ENCODE measurements around the gene HK1.

Gene HK1

DNA sequence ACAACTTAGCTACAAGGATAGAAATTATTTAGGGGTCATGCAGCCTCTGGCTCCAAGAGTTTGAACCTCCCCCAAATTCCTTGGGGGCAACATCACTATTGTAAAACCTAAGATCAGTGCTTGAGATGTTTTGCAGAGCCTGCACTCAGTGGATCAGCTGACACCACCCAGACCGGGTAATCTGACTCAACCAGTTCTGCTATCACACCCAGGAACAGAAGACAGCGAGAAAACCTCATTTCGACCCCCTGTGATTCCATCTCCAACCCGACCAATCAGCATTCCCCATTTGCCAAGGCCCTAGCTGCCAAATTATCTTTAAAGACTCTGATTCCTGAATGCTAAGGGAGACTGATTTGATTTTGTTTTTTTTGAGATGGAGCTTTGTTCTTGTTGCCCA is 133.2 kb downstream of the HK1 start:
- Histone ChIP-seq H3K27ac (ENCODE audit: insufficient read depth in 1 of 2, low read depth in 1 of 2, low read length in 2 of 2, poor library complexity in 1 of 2, severe bottlenecking in 2 of 2) (no peak overlapping the region), H3K36me3 (ENCODE audit: control insufficient read depth in 4 of 4, insufficient read depth in 4 of 4, low read length in 3 of 4) (no peaks in the 10 kb centered on the region), H3K27me3 (replicated peaks in 2 of 5; ENCODE audit: control insufficient read depth in 4 of 5, insufficient read depth in 5 of 5, low read length in 4 of 5) (no peaks in the 10 kb centered on the region), H3K4me1 (ENCODE audit: control extremely low read depth in 1 of 4, control insufficient read depth in 4 of 4, insufficient read depth in 4 of 4, low read length in 3 of 4) (peaks cover 0 to 20% (median 13%) of the 10 kb centered on the region in 4 experiments), H3K4me3 (ENCODE audit: control insufficient read depth in 1 of 7, extremely low read depth in 1 of 7, insufficient read depth in 4 of 7, low read depth in 2 of 7, low read length in 6 of 7) (no peak overlapping the region), H3K9me3 (ENCODE audit: control extremely low read depth in 1 of 5, control insufficient read depth in 4 of 5, insufficient read depth in 2 of 5, low read depth in 1 of 5, low read length in 4 of 5) (no peaks in the 10 kb centered on the region)
- no peak for DNase-seq
- 89% methylated on average over 3 of the region's 4 CpGs for WGBS (ENCODE audit: insufficient coverage)
- ChIA-PET CTCF (interaction anchor here (0.7 to 2.0 kb wide), 7 partner anchors 8 to 104 kb away, joined by 3 to 14 read pairs (median 3); no protein-coding TSS in a partner anchor), POLR2A (no interaction called here)

- CTCF ChIA-PET = interaction anchor here (0.6 to 3.2 kb wide), 7 partner anchors 7 to 176 kb away, joined by 3 to 17 read pairs (median 5); no protein-coding TSS in a partner anchor
- H3K27ac ChIP-seq (ENCODE audit: insufficient read depth in 1 of 2, low read depth in 1 of 2, low read length in 2 of 2, poor library complexity in 1 of 2, severe bottlenecking in 2 of 2) = no peak overlapping the region
- no peaks in the 10 kb centered on the region for H3K27me3 ChIP-seq (replicated peaks in 2 of 5; ENCODE audit: control insufficient read depth in 4 of 5, insufficient read depth in 5 of 5, low read length in 4 of 5)
- H3K9me3 ChIP-seq (ENCODE audit: control extremely low read depth in 1 of 5, control insufficient read depth in 4 of 5, insufficient read depth in 2 of 5, low read depth in 1 of 5, low read length in 4 of 5) = no peaks in the 10 kb centered on the region
- peaks cover 0 to 20% (median 13%) of the 10 kb centered on the region in 4 experiments for H3K4me1 ChIP-seq (ENCODE audit: control extremely low read depth in 1 of 4, control insufficient read depth in 4 of 4, insufficient read depth in 4 of 4, low read length in 3 of 4)
- POLR2A ChIA-PET = no interaction called here
- WGBS (ENCODE audit: insufficient coverage) = 54% methylated on average over 2 of the region's 3 CpGs
- H3K36me3 ChIP-seq (ENCODE audit: control insufficient read depth in 4 of 4, insufficient read depth in 4 of 4, low read length in 3 of 4) = no peaks in the 10 kb centered on the region
- H3K4me3 ChIP-seq (ENCODE audit: control insufficient read depth in 1 of 7, extremely low read depth in 1 of 7, insufficient read depth in 4 of 7, low read depth in 2 of 7, low read length in 6 of 7) = no peak overlapping the region
- no peak for DNase-seq
Observed at GRCh38 chr10:69412232-69412790, 134.0 kb downstream of the HK1 start.

GRCh38 chr10:69413221-69413865 is 135.0 kb downstream of the HK1 start:
- Histone ChIP-seq H3K27me3 (replicated peaks in 2 of 5; ENCODE audit: control insufficient read depth in 4 of 5, insufficient read depth in 5 of 5, low read length in 4 of 5) (no peaks in the 10 kb centered on the region), H3K4me3 (ENCODE audit: control insufficient read depth in 1 of 7, extremely low read depth in 1 of 7, insufficient read depth in 4 of 7, low read depth in 2 of 7, low read length in 6 of 7) (peak overlapping the region in 1 of 7 experiments; percentile 4), H3K36me3 (ENCODE audit: control insufficient read depth in 4 of 4, insufficient read depth in 4 of 4, low read length in 3 of 4) (no peaks in the 10 kb centered on the region), H3K9me3 (ENCODE audit: control extremely low read depth in 1 of 5, control insufficient read depth in 4 of 5, insufficient read depth in 2 of 5, low read depth in 1 of 5, low read length in 4 of 5) (no peaks in the 10 kb centered on the region), H3K27ac (ENCODE audit: insufficient read depth in 1 of 2, low read depth in 1 of 2, low read length in 2 of 2, poor library complexity in 1 of 2, severe bottlenecking in 2 of 2) (no peak overlapping the region), H3K4me1 (ENCODE audit: control extremely low read depth in 1 of 4, control insufficient read depth in 4 of 4, insufficient read depth in 4 of 4, low read length in 3 of 4) (peaks cover 0 to 13% (median 7%) of the 10 kb centered on the region in 4 experiments)
- DNase-seq = peak; percentile 44 to 54 (median 48)
- 0% methylated on average over 7 of the region's 13 CpGs for WGBS (ENCODE audit: insufficient coverage)
- POLR2A ChIA-PET = no interaction called here
- CTCF ChIA-PET = interaction anchor here (1.0 to 3.2 kb wide), 4 partner anchors 9 to 224 kb away, joined by 3 to 17 read pairs (median 4); no protein-coding TSS in a partner anchor

DNA sequence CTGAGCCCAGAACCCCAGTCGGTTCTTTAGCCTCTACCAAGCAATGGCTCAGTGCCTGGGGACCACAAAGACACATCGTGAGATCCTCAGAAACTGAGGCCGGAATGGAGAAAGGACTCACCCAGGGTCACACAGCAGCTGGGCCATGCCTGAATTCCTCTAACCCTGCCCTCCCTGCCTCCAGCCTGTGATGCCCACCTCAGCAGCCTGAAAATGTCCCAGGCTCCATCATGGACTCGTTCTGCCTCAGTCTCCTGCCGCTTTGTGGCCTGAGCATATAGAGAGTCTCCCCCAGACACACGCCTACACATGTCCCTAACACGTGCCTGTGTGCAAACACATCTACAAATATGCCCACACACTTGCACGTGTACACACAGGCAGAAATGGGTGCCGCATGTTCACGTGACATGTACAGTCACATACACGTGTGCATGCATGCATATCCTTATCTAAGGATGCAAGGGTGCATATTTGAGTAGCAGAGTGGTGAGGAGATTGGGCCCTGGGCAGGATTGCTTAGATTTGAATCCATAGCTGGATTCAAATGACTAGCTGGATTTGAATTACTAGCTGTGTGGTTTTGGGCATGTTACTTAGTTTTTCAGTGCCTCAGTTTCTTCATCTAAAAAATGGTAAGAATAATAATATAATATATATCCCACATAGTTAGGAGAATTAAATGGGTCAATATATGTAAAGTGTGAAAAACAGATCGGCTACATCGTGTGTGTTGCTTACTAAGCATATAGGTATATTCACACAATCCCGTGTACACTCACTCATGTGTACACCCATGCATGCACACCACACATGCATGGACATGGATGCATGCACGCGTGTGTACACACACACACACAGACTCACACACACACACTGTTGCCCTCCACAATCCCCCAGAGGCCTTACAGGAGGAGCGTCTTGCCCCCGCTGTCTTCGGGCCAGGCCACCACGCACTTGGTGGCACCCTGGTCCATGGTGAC is 136.0 kb downstream of the HK1 start:
- CTCF ChIA-PET = interaction anchor here (1.0 to 3.2 kb wide), 6 partner anchors 84 to 223 kb away, joined by 3 to 17 read pairs (median 4); no protein-coding TSS in a partner anchor
- H3K27ac ChIP-seq (ENCODE audit: insufficient read depth in 1 of 2, low read depth in 1 of 2, low read length in 2 of 2, poor library complexity in 1 of 2, severe bottlenecking in 2 of 2) = no peak overlapping the region
- no peaks in the 10 kb centered on the region for H3K36me3 ChIP-seq (ENCODE audit: control insufficient read depth in 4 of 4, insufficient read depth in 4 of 4, low read length in 3 of 4)
- no peaks in the 10 kb centered on the region for H3K27me3 ChIP-seq (replicated peaks in 2 of 5; ENCODE audit: control insufficient read depth in 4 of 5, insufficient read depth in 5 of 5, low read length in 4 of 5)
- POLR2A ChIA-PET = no interaction called here
- no peaks in the 10 kb centered on the region for H3K9me3 ChIP-seq (ENCODE audit: control extremely low read depth in 1 of 5, control insufficient read depth in 4 of 5, insufficient read depth in 2 of 5, low read depth in 1 of 5, low read length in 4 of 5)
- DNase-seq = no peak
- WGBS (ENCODE audit: insufficient coverage) = 96% methylated on average over 17 of the region's 20 CpGs
- H3K4me1 ChIP-seq (ENCODE audit: control extremely low read depth in 1 of 4, control insufficient read depth in 4 of 4, insufficient read depth in 4 of 4, low read length in 3 of 4) = peaks cover 0 to 8% (median 4%) of the 10 kb centered on the region in 4 experiments
- no peak overlapping the region for H3K4me3 ChIP-seq (ENCODE audit: control insufficient read depth in 1 of 7, extremely low read depth in 1 of 7, insufficient read depth in 4 of 7, low read depth in 2 of 7, low read length in 6 of 7)

DNA sequence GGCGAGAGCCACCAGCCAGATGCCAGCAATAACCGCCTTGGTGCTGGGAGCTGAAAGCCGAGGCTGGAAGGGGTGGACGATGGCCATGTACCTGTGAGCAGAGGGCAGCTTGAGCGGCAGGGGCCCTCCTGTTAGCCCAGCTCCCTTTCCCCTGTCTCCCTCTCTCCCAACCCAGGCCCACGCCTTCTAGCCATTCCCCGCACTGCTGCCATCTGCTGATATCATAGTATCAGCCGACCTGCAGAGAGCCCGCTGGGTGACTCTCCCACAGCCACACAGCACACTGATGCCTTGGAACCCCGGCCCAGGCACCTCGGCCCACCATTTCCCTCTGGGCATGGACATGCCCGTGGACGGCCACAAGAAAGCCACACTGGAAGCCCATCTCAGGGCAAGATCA is 136.8 kb downstream of the HK1 start:
- ChIA-PET POLR2A (no interaction called here), CTCF (interaction anchor here (1.0 to 3.2 kb wide), 5 partner anchors 34 to 101 kb away, joined by 3 to 17 read pairs (median 3); no protein-coding TSS in a partner anchor)
- no peaks in the 10 kb centered on the region for H3K27me3 ChIP-seq (replicated peaks in 2 of 5; ENCODE audit: control insufficient read depth in 4 of 5, insufficient read depth in 5 of 5, low read length in 4 of 5)
- H3K9me3 ChIP-seq (ENCODE audit: control extremely low read depth in 1 of 5, control insufficient read depth in 4 of 5, insufficient read depth in 2 of 5, low read depth in 1 of 5, low read length in 4 of 5) = no peaks in the 10 kb centered on the region
- H3K27ac ChIP-seq (ENCODE audit: insufficient read depth in 1 of 2, low read depth in 1 of 2, low read length in 2 of 2, poor library complexity in 1 of 2, severe bottlenecking in 2 of 2) = no peak overlapping the region
- WGBS (ENCODE audit: insufficient coverage) = 96% methylated on average over 11 of the region's 13 CpGs
- no peak for DNase-seq
- H3K36me3 ChIP-seq (ENCODE audit: control insufficient read depth in 4 of 4, insufficient read depth in 4 of 4, low read length in 3 of 4) = no peaks in the 10 kb centered on the region
- H3K4me1 ChIP-seq (ENCODE audit: control extremely low read depth in 1 of 4, control insufficient read depth in 4 of 4, insufficient read depth in 4 of 4, low read length in 3 of 4) = peaks cover 0 to 3% (median 1%) of the 10 kb centered on the region in 4 experiments
- no peak overlapping the region for H3K4me3 ChIP-seq (ENCODE audit: control insufficient read depth in 1 of 7, extremely low read depth in 1 of 7, insufficient read depth in 4 of 7, low read depth in 2 of 7, low read length in 6 of 7)

- POLR2A ChIA-PET = no interaction called here
- no peaks in the 10 kb centered on the region for H3K27me3 ChIP-seq (replicated peaks in 2 of 5; ENCODE audit: control insufficient read depth in 4 of 5, insufficient read depth in 5 of 5, low read length in 4 of 5)
- CTCF ChIA-PET = interaction anchor here (1.3 to 1.6 kb wide), 2 partner anchors 33 to 82 kb away, joined by 3 to 4 read pairs; no protein-coding TSS in a partner anchor
- no peak overlapping the region for H3K27ac ChIP-seq (ENCODE audit: insufficient read depth in 1 of 2, low read depth in 1 of 2, low read length in 2 of 2, poor library complexity in 1 of 2, severe bottlenecking in 2 of 2)
- no peaks in the 10 kb centered on the region for H3K9me3 ChIP-seq (ENCODE audit: control extremely low read depth in 1 of 5, control insufficient read depth in 4 of 5, insufficient read depth in 2 of 5, low read depth in 1 of 5, low read length in 4 of 5)
- peaks cover 0 to 2% (median 0%) of the 10 kb centered on the region in 4 experiments for H3K4me1 ChIP-seq (ENCODE audit: control extremely low read depth in 1 of 4, control insufficient read depth in 4 of 4, insufficient read depth in 4 of 4, low read length in 3 of 4)
- WGBS (ENCODE audit: insufficient coverage) = 94% methylated on average over 9 of the region's 10 CpGs
- no peak for DNase-seq
- H3K4me3 ChIP-seq (ENCODE audit: control insufficient read depth in 1 of 7, extremely low read depth in 1 of 7, insufficient read depth in 4 of 7, low read depth in 2 of 7, low read length in 6 of 7) = no peak overlapping the region
- H3K36me3 ChIP-seq (ENCODE audit: control insufficient read depth in 4 of 4, insufficient read depth in 4 of 4, low read length in 3 of 4) = no peaks in the 10 kb centered on the region
Observed at GRCh38 chr10:69415951-69416350, 137.7 kb downstream of the HK1 start.

Data from common myeloid progenitor, CD34-positive (primary cell).